GM12878 (cell line): ENCODE measurements around the gene RENBP. TPM values are rescaled to one million over a fixed set of nuclear protein-coding genes. Genes with fewer than 3 reads are reported as not detected.

Experiments used
- ATAC-seq: fragments of 200-7000 bp; cut with Tn5 transposase; 3 replicates; pipeline ENCODE4 v1.9.1; 2020; ENCODE audit warnings: mild to moderate bottlenecking, moderate library complexity
- BruUV-seq: library from RNA; stranded (reverse); fragments of 400-500 nt; replicated peaks from 2 replicates; lab custom pipeline; 2021; lab: Mats Ljungman, UMichigan
- CTCF ChIA-PET: fragments of 300-600 bp; sonication (Branson Sonifier 250); formaldehyde crosslinking; extraction: SDS; loops from one replicate; lab custom pipeline; 2021; ENCODE audit warnings: inconsistent platforms; lab: Yijun Ruan, JAX
- POLR2A ChIA-PET: fragments of 350-600 bp; formaldehyde crosslinking; extraction: SDS; loops from one replicate; lab custom pipeline; 2021; ENCODE audit warnings: inconsistent platforms; lab: Charles Lee
- RAD21 ChIA-PET: fragments of 300-600 bp; sonication (Branson Sonifier 250); formaldehyde crosslinking; loops from one replicate; lab custom pipeline; 2023; ENCODE audit warnings: antibody characterized with exemption; ENCODE audit not compliant: unreplicated experiment; lab: Charles Lee
- SMC1A ChIA-PET: fragments of 300-600 bp; sonication (Branson Sonifier 250); formaldehyde crosslinking; loops from one replicate; lab custom pipeline; 2023; ENCODE audit not compliant: unreplicated experiment, uncharacterized antibody; lab: Charles Lee
- DNase-seq: peaks from one replicate; pipeline ENCODE4 v3.0.0-alpha.2; 2011; ENCODE audit warnings: low read depth, low spot score
- FAIRE-seq: peaks from 3 replicates; lab custom pipeline; 2011; peaks lifted over from hg19 to GRCh38; lab: Jason Lieb, UNC
- H2AFZ ChIP-seq: 2 replicates; pipeline ENCODE4 v1.6.0; 2011; ENCODE audit warnings: low read depth, low read length, control low read depth; ENCODE audit not compliant: control insufficient read depth
- H3K27ac ChIP-seq: 2 replicates; pipeline ENCODE4 v1.5.1; 2011; ENCODE audit warnings: control low read depth; ENCODE audit not compliant: control insufficient read depth, insufficient read depth
- H3K27me3 ChIP-seq, 2 experiments: replicated peaks in 1 of 2; 2 replicates each; pipeline versions ENCODE4 v1.6.0 to v1.6.1; 2011; ENCODE audit warnings: low read length in 1 of 2; ENCODE audit not compliant: control insufficient read depth in 2 of 2, insufficient read depth in 2 of 2
- H3K36me3 ChIP-seq, 2 experiments: 2 replicates each; pipeline ENCODE4 v1.5.1; 2011; ENCODE audit warnings: low read length in 1 of 2; ENCODE audit not compliant: control insufficient read depth in 2 of 2, insufficient read depth in 2 of 2
- H3K4me1 ChIP-seq: 2 replicates; pipeline ENCODE4 v1.6.1; 2011; ENCODE audit warnings: mild to moderate bottlenecking, low read length, moderate library complexity, mixed read lengths; ENCODE audit not compliant: control insufficient read depth, insufficient read depth
- H3K4me2 ChIP-seq: 2 replicates; pipeline ENCODE4 v1.6.0; 2011; ENCODE audit warnings: control low read depth; ENCODE audit not compliant: control insufficient read depth, insufficient read depth
- H3K4me3 ChIP-seq: fragments of 200-600 bp; sonication (generic); 2 replicates; pipeline ENCODE4 v1.5.1; 2016
- H3K79me2 ChIP-seq: 2 replicates; pipeline ENCODE4 v1.6.0; 2011; ENCODE audit warnings: low read length; ENCODE audit not compliant: control insufficient read depth, insufficient read depth
- H3K9ac ChIP-seq: 2 replicates; pipeline ENCODE4 v1.8.0; 2011; ENCODE audit warnings: low read length, control low read depth, mixed read lengths; ENCODE audit not compliant: control insufficient read depth, insufficient read depth
- H3K9me3 ChIP-seq: replicated peaks from 3 replicates; pipeline ENCODE4 v1.5.1; 2011; ENCODE audit warnings: mild to moderate bottlenecking, low read length; ENCODE audit not compliant: control insufficient read depth, insufficient read depth
- H4K20me1 ChIP-seq: 2 replicates; pipeline ENCODE4 v1.6.0; 2011; ENCODE audit not compliant: control insufficient read depth, insufficient read depth
- BHLHE40 ChIP-seq, 2 experiments: fragments of 450-650 bp in 1 of 2; IDR thresholded peaks; 2 replicates each; pipeline ENCODE4 v1.6.1; 2011 to 2017; ENCODE audit warnings: low read depth in 2 of 2, borderline replicate concordance in 1 of 2, improper control_type of control experiment in 1 of 2, low read length in 1 of 2, mild to moderate bottlenecking in 1 of 2
- CBX3 ChIP-seq: fragments of 200-600 bp; sonication (generic); IDR thresholded peaks from 2 replicates; pipeline ENCODE4 v1.6.1; 2016; ENCODE audit warnings: low read depth, borderline replicate concordance
- CREB1 ChIP-seq: IDR thresholded peaks from 2 replicates; pipeline ENCODE4 v1.6.1; 2012; ENCODE audit warnings: low read depth, mild to moderate bottlenecking, inconsistent platforms
- ETV6 ChIP-seq, 2 experiments: fragments of 450-650 bp in 1 of 2; IDR thresholded peaks in 1 of 2; conservative IDR thresholded peaks in 1 of 2; 2 replicates each; pipeline ENCODE4 v1.6.1; 2014; ENCODE audit warnings: antibody characterized with exemption in 1 of 2, borderline replicate concordance in 1 of 2, low read depth in 1 of 2, mild to moderate bottlenecking in 1 of 2, moderate library complexity in 1 of 2
- EZH2 ChIP-seq: IDR thresholded peaks from 2 replicates; pipeline ENCODE4 v1.6.1; 2012; ENCODE audit warnings: low read depth, mild to moderate bottlenecking, control low read depth, inconsistent platforms, low read length, borderline replicate concordance; ENCODE audit not compliant: control insufficient read depth
- KLF5 ChIP-seq: fragments of 450-650 bp; IDR thresholded peaks from 2 replicates; pipeline ENCODE4 v1.6.1; 2014; ENCODE audit warnings: mild to moderate bottlenecking; ENCODE audit not compliant: partially characterized antibody
- MTA2 ChIP-seq: fragments of 450-650 bp; IDR thresholded peaks from 2 replicates; pipeline ENCODE4 v1.6.1; 2016; ENCODE audit warnings: low read depth, mild to moderate bottlenecking, moderate library complexity
- NFIC ChIP-seq: IDR thresholded peaks from 2 replicates; pipeline ENCODE4 v1.6.1; 2012; ENCODE audit warnings: low read depth, mild to moderate bottlenecking, inconsistent platforms, low read length, moderate library complexity
- POLR2A ChIP-seq: IDR thresholded peaks from 2 replicates; pipeline ENCODE4 v1.6.1; 2011; ENCODE audit warnings: low read depth, mild to moderate bottlenecking, low read length
- POU2F2 ChIP-seq: IDR thresholded peaks from 3 replicates; pipeline ENCODE4 v1.6.1; 2011; ENCODE audit warnings: low read depth, mild to moderate bottlenecking, low read length, borderline replicate concordance
- RB1 ChIP-seq: fragments of 450-650 bp; formaldehyde crosslinking; IDR thresholded peaks from 2 replicates; pipeline ENCODE4 v1.6.1; 2017; ENCODE audit warnings: mild to moderate bottlenecking, borderline replicate concordance
- RUNX3 ChIP-seq: IDR thresholded peaks from 2 replicates; pipeline ENCODE4 v1.6.1; 2012; ENCODE audit warnings: low read length, inconsistent platforms
- WGBS: methylation state at CpG from one replicate; pipeline ENCODE4 v1.1.6; 2016; ENCODE audit warnings: low lambda C conversion rate; ENCODE audit not compliant: insufficient replicate concordance, insufficient coverage; ENCODE audit errors: missing lambda C conversion rate; 5-methylcytosine and 5-hydroxymethylcytosine counted together
- in situ Hi-C: fragments of 300-500 bp; cut with MboI; formaldehyde crosslinking; loops from 9 replicates; pipeline ENCODE4 v1.14.3; 2018; ENCODE audit warnings: mixed read lengths
- intact Hi-C: fragments of 100-400 bp; cut with micrococcal nuclease; formaldehyde crosslinking; loops from one replicate; pipeline ENCODE4 v1.14.2; 2022; ENCODE audit not compliant: unreplicated experiment
- polyA plus RNA-seq, 11 experiments: library from polyadenylated mRNA; depleted of rRNA in 4 of 11; unstranded in 6 of 11; stranded (reverse) in 5 of 11; fragments of >200 nt; fragmentation: Nextera tagmentation in 4 of 11; fragmentation: Illumina TruSeq in 1 of 11; extraction: Ambion mirVana in 4 of 11; extraction: Trizol in 1 of 11; gene quantifications; 1 replicate in 1 of 11; 2 replicates in 10 of 11; pipeline versions ENCODE4 v1.2.1 to v1.2.3, GENCODE V29; 2011 to 2016; ENCODE audit warnings: inconsistent platforms in 2 of 11, missing spikeins in 2 of 11, low read depth in 1 of 11
- total RNA-seq, 4 experiments: library from RNA; depleted of rRNA in 3 of 4; stranded (reverse); fragments of >200 nt in 3 of 4; fragmentation: Illumina TruSeq in 1 of 4; extraction: Trizol in 1 of 4; gene quantifications; 2 replicates each; pipeline versions ENCODE4 v1.2.1 to v1.2.3, GENCODE V29; 2013 to 2021
- TF ChIP-seq, protein P1 (sequence below): fragments of 450-650 bp; IDR thresholded peaks from 2 replicates; pipeline ENCODE4 v1.6.1; 2017; ENCODE audit warnings: mild to moderate bottlenecking, moderate library complexity
- TF ChIP-seq, protein P2 (sequence below): IDR thresholded peaks from 2 replicates; pipeline ENCODE4 v1.6.1; 2012; ENCODE audit warnings: low read depth, low read length, improper control_type of control experiment
- TF ChIP-seq, protein P3 (sequence below): fragments of 450-650 bp; conservative IDR thresholded peaks from 2 replicates; pipeline ENCODE4 v1.6.1; 2017; ENCODE audit warnings: mild to moderate bottlenecking, moderate library complexity

The RENBP gene
- total and polyA plus RNA-seq, 10 of the 15 experiments (the other 5 are each of a cell fraction or from before 2014, with no cell fraction given), result 0.36 to 4.9 (median 1.8) TPM; not detected in 3

DNA sequence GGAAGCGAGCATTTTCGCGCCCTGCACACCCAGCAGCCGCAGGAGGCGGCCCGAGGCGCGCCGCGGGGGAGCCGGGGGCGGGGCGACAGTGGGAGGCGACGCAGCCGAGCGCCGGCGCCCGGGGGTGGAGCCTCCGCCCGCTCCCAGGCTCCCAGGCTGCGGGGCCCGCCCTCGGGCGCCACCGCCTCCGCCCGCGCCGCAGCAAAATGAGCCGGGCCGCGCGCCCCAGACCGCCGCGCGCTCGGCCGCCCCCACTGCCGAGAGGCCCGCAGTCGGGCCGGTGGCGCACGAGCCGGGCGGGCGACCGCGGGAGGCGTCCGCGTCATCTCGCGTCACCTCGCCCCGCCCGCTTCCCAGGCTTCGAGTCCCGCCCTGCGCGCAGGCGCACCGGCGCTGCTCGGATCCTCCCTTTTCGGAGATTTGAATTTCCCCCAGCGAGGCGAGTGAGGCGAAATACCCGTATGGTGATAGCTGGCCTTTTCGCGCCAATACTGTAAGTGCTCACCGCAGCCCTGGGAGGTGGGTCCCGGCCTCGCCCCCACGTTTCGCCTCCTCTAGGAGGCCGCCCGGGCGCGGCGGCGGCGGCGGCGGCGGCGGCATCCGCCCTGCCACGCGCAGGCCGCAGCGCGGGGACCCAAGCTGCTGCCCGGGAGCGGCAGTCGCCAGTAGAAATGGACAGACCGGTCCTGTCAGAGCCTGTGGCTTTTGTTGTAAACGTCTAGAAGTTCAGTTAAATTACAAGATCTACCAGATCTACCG, 28.1 kb upstream of the RENBP start, which contains the start of gene TMEM187:
TMEM187 (plus strand) TSS at position 387 of the 759 bp plus-strand sequence. CDS start 9,309 bp downstream, outside the sequence.
- peaks cover 52% of the 10 kb centered on the region for H3K79me2 ChIP-seq
- TF ChIP-seq RB1 (peak; percentile 98), NFIC (no peak), POU2F2 (peak; percentile 51), CBX3 (no peak), MTA2 (no peak), BHLHE40 (IDR thresholded peaks at IDR 0.05; ENCODE audit: borderline replicate concordance in 1 of 2, low read depth in 2 of 2, low read length in 1 of 2) (peak; percentile 82 to 96; a peak in 3 of 4 replicates), KLF5 (peak; percentile 75), POLR2A (peak; percentile 56), CREB1 (peak; percentile 79), RUNX3 (peak; percentile 59), ETV6 (conservative IDR thresholded peaks at IDR 0.05 in 1 of 2, IDR thresholded peaks at IDR 0.05 in 1 of 2; ENCODE audit: borderline replicate concordance in 1 of 2, low read depth in 1 of 2) (no peak), EZH2 (no peak)
- TF ChIP-seq, protein P1, sequence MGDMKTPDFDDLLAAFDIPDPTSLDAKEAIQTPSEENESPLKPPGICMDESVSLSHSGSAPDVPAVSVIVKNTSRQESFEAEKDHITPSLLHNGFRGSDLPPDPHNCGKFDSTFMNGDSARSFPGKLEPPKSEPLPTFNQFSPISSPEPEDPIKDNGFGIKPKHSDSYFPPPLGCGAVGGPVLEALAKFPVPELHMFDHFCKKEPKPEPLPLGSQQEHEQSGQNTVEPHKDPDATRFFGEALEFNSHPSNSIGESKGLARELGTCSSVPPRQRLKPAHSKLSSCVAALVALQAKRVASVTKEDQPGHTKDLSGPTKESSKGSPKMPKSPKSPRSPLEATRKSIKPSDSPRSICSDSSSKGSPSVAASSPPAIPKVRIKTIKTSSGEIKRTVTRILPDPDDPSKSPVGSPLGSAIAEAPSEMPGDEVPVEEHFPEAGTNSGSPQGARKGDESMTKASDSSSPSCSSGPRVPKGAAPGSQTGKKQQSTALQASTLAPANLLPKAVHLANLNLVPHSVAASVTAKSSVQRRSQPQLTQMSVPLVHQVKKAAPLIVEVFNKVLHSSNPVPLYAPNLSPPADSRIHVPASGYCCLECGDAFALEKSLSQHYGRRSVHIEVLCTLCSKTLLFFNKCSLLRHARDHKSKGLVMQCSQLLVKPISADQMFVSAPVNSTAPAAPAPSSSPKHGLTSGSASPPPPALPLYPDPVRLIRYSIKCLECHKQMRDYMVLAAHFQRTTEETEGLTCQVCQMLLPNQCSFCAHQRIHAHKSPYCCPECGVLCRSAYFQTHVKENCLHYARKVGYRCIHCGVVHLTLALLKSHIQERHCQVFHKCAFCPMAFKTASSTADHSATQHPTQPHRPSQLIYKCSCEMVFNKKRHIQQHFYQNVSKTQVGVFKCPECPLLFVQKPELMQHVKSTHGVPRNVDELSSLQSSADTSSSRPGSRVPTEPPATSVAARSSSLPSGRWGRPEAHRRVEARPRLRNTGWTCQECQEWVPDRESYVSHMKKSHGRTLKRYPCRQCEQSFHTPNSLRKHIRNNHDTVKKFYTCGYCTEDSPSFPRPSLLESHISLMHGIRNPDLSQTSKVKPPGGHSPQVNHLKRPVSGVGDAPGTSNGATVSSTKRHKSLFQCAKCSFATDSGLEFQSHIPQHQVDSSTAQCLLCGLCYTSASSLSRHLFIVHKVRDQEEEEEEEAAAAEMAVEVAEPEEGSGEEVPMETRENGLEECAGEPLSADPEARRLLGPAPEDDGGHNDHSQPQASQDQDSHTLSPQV, result no peak
- TF ChIP-seq, protein P2, sequence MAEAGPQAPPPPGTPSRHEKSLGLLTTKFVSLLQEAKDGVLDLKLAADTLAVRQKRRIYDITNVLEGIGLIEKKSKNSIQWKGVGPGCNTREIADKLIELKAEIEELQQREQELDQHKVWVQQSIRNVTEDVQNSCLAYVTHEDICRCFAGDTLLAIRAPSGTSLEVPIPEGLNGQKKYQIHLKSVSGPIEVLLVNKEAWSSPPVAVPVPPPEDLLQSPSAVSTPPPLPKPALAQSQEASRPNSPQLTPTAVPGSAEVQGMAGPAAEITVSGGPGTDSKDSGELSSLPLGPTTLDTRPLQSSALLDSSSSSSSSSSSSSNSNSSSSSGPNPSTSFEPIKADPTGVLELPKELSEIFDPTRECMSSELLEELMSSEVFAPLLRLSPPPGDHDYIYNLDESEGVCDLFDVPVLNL, result peak; percentile 77; the same call in 1 of the 2 replicates
- TF ChIP-seq, protein P3, sequence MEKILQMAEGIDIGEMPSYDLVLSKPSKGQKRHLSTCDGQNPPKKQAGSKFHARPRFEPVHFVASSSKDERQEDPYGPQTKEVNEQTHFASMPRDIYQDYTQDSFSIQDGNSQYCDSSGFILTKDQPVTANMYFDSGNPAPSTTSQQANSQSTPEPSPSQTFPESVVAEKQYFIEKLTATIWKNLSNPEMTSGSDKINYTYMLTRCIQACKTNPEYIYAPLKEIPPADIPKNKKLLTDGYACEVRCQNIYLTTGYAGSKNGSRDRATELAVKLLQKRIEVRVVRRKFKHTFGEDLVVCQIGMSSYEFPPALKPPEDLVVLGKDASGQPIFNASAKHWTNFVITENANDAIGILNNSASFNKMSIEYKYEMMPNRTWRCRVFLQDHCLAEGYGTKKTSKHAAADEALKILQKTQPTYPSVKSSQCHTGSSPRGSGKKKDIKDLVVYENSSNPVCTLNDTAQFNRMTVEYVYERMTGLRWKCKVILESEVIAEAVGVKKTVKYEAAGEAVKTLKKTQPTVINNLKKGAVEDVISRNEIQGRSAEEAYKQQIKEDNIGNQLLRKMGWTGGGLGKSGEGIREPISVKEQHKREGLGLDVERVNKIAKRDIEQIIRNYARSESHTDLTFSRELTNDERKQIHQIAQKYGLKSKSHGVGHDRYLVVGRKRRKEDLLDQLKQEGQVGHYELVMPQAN, result peak; percentile 63

More for the DNA sequence above, 28.1 kb upstream of the RENBP start, which contains the start of gene TMEM187:
- FAIRE-seq, result peak; percentile 88
- DNase-seq, result peak; percentile 75
- BruUV-seq, result no TSS peak
- SMC1A ChIA-PET, result interaction anchor here (1.3 kb wide), 2 partner anchors 9 to 31 kb away, joined by 5 to 6 read pairs; no protein-coding TSS in a partner anchor
- Histone ChIP-seq H3K9ac (peak within 1 kb of the TSS; percentile 96), H3K27me3 (no peaks in the 10 kb centered on the region), H3K4me2 (peak within 1 kb of the TSS; percentile 89), H4K20me1 (no peaks in the 10 kb centered on the region), H3K4me1 (peaks cover 10% of the 10 kb centered on the region), H3K4me3 (peak within 1 kb of the TSS; percentile 95), H3K27ac (peak within 1 kb of the TSS; percentile 99), H3K9me3 (no peaks in the 10 kb centered on the region), H3K36me3 (no peaks in the 10 kb centered on the region; a peak in 1 of 4 replicates), H2AFZ (peak within 1 kb of the TSS; percentile 84)
- POLR2A ChIA-PET, result interaction anchor here (1.2 to 7.9 kb wide), 4 partner anchors 9 to 46 kb away, joined by 3 to 68 read pairs (median 8); partner anchors contain the start of gene ARHGAP4
- in situ Hi-C loops (no loop called here), intact Hi-C loops (loop anchor here (5.0 kb wide), 1 partner anchor 125 kb away; the partner anchor contains the start of gene MECP2)
- under 1% methylated on average over 68 of the region's 103 CpGs for WGBS
- ATAC-seq, result peak; percentile 59
- RAD21 ChIA-PET, result interaction anchor here (1.4 to 6.4 kb wide), 5 partner anchors 25 to 48 kb away, joined by 3 to 48 read pairs (median 6); partner anchors contain the start of gene ARHGAP4
- CTCF ChIA-PET, result interaction anchor here (1.5 to 2.6 kb wide), 3 partner anchors 9 to 35 kb away, joined by 3 to 8 read pairs (median 6); no protein-coding TSS in a partner anchor
